Ishikawa (cell line): ENCODE data around the gene PUDP.

ENCODE experiments used
- CEBPB ChIP-seq: IDR thresholded peaks from 2 replicates; pipeline ENCODE4 v1.6.1; 2012
- CREB1 ChIP-seq: IDR thresholded peaks from 2 replicates; pipeline ENCODE4 v1.6.1; 2012; ENCODE audit warnings: low read depth
- EGR1 ChIP-seq: IDR thresholded peaks from 2 replicates; pipeline ENCODE4 v1.6.1; 2012
- EP300 ChIP-seq: IDR thresholded peaks from 2 replicates; pipeline ENCODE4 v1.6.1; 2012; ENCODE audit warnings: borderline replicate concordance
- FOXM1 ChIP-seq: IDR thresholded peaks from 2 replicates; pipeline ENCODE4 v1.6.1; 2012; ENCODE audit warnings: low read depth, borderline replicate concordance
- NFIC ChIP-seq: IDR thresholded peaks from 2 replicates; pipeline ENCODE4 v1.6.1; 2012
- RAD21 ChIP-seq: IDR thresholded peaks from 2 replicates; pipeline ENCODE4 v1.6.1; 2012; ENCODE audit warnings: low read depth
- TAF1 ChIP-seq: IDR thresholded peaks from 2 replicates; pipeline ENCODE4 v1.6.1; 2012; ENCODE audit warnings: low read depth, mild to moderate bottlenecking
- TCF12 ChIP-seq: IDR thresholded peaks from 2 replicates; pipeline ENCODE4 v1.6.1; 2012; ENCODE audit warnings: low read depth
- TEAD4 ChIP-seq: IDR thresholded peaks from 2 replicates; pipeline ENCODE4 v1.6.1; 2012
- YY1 ChIP-seq: IDR thresholded peaks from 2 replicates; pipeline ENCODE4 v1.6.1; 2012; ENCODE audit warnings: low read depth
- ZBTB7A ChIP-seq: IDR thresholded peaks from 2 replicates; pipeline ENCODE4 v1.6.1; 2012; ENCODE audit warnings: low read depth
- TF ChIP-seq, protein P1 (sequence below): IDR thresholded peaks from 2 replicates; pipeline ENCODE4 v1.6.1; 2012
- TF ChIP-seq, protein P2 (sequence below): IDR thresholded peaks from 2 replicates; pipeline ENCODE4 v1.6.1; 2012
- TF ChIP-seq, protein P3 (sequence below): IDR thresholded peaks from 2 replicates; pipeline ENCODE4 v1.6.1; 2012; ENCODE audit warnings: low read depth, mild to moderate bottlenecking

Gene PUDP

DNA sequence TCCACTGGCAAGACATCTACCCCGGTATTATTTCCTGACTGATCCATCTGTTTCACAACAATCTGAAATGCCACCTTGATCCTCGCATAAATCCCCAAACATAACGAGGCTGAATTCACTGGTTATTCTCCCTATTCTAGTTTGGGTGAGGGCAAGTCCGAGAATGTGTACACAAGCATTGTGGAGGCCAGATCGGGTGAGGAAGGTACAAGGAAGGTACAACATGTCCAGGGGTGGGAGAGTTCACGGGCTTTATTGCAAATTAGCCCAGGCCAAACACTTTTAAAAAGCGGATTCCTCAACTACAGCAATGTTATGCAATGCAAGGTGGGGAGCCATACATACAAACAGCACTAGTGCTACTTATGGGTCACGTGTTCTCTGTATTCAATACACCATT, 82.5 kb downstream of the PUDP start:
- TF ChIP-seq TEAD4 (no peak), ZBTB7A (no peak), TCF12 (no peak), TAF1 (no peak), CREB1 (no peak)
- TF ChIP-seq, protein P1, sequence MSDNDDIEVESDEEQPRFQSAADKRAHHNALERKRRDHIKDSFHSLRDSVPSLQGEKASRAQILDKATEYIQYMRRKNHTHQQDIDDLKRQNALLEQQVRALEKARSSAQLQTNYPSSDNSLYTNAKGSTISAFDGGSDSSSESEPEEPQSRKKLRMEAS, result no peak
- TF ChIP-seq, protein P2, sequence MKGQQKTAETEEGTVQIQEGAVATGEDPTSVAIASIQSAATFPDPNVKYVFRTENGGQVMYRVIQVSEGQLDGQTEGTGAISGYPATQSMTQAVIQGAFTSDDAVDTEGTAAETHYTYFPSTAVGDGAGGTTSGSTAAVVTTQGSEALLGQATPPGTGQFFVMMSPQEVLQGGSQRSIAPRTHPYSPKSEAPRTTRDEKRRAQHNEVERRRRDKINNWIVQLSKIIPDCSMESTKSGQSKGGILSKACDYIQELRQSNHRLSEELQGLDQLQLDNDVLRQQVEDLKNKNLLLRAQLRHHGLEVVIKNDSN, result no peak

DNA sequence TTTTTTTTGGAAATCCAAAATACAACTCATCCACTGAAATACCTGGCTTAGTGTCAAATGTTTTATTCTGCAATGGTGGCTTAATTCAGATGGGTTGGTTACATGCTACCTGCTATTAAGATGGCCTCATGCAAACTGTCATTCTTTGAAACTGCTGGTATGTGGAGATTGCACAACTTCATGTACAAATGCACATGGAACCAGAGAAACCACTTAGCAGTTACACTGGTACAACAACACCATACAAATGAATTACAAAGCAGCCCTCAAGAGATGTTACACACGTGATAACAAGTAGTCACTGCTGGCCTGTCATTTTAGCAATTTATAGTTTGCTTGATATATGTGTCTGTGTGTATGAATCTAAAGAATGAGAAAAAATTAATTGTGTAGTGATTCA, 85.0 kb downstream of the PUDP start:
- TF ChIP-seq, protein P3, sequence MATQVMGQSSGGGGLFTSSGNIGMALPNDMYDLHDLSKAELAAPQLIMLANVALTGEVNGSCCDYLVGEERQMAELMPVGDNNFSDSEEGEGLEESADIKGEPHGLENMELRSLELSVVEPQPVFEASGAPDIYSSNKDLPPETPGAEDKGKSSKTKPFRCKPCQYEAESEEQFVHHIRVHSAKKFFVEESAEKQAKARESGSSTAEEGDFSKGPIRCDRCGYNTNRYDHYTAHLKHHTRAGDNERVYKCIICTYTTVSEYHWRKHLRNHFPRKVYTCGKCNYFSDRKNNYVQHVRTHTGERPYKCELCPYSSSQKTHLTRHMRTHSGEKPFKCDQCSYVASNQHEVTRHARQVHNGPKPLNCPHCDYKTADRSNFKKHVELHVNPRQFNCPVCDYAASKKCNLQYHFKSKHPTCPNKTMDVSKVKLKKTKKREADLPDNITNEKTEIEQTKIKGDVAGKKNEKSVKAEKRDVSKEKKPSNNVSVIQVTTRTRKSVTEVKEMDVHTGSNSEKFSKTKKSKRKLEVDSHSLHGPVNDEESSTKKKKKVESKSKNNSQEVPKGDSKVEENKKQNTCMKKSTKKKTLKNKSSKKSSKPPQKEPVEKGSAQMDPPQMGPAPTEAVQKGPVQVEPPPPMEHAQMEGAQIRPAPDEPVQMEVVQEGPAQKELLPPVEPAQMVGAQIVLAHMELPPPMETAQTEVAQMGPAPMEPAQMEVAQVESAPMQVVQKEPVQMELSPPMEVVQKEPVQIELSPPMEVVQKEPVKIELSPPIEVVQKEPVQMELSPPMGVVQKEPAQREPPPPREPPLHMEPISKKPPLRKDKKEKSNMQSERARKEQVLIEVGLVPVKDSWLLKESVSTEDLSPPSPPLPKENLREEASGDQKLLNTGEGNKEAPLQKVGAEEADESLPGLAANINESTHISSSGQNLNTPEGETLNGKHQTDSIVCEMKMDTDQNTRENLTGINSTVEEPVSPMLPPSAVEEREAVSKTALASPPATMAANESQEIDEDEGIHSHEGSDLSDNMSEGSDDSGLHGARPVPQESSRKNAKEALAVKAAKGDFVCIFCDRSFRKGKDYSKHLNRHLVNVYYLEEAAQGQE, result no peak
- TF ChIP-seq NFIC (no peak), ZBTB7A (no peak), TCF12 (no peak), CEBPB (no peak), YY1 (no peak), EP300 (no peak), CREB1 (no peak), TAF1 (no peak), RAD21 (no peak), FOXM1 (no peak), TEAD4 (no peak), EGR1 (no peak)
- TF ChIP-seq, protein P2, result no peak
- TF ChIP-seq, protein P1, result no peak

DNA sequence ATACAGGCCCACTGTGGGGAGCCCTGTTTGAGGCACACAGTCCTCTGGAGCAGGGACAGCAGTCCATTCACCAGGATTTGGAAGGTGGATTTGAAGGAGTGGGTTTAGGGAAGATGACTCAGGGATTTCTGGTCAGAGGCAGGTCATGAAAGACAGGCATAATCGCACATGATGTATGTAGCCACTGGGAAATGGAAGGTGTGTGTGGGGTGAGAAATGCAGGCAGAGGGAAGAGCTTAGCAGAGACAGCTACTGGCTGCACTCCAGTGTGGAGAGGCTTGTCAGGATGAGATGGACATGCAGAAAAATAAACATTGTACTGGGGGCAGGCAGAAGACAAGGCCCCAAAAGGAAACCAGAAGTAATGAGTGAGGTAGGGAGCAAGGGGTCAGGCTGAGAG, 85.7 kb downstream of the PUDP start:
- TF ChIP-seq, protein P2, result no peak
- no peak for TF ChIP-seq CREB1
- TF ChIP-seq EGR1, result no peak
- no peak for TF ChIP-seq FOXM1
- TF ChIP-seq, protein P1, result no peak
- TF ChIP-seq EP300, result no peak
- no peak for TF ChIP-seq TAF1
- no peak for TF ChIP-seq RAD21
- no peak for TF ChIP-seq ZBTB7A
- TF ChIP-seq, protein P3, result no peak

DNA sequence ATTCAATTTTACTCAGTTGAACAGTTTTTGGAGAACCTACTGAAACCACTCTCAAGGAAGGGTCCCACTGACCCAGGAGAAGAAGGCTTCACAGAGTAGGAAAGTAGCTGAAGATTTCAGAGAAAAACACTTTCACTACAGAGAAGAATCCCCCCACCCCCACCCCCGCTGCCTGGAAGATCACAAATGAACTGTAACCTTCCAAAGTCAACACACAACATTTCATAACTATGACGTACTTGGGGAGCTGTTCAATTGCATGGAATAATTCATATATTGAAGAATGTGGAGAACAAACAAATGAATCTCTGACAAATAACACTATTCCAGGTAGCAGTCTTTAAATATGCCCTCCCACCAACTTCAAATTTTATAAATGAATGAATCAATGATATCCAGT, 86.5 kb downstream of the PUDP start:
- no peak for TF ChIP-seq TEAD4
- no peak for TF ChIP-seq EP300
- TF ChIP-seq FOXM1, result no peak
- TF ChIP-seq CREB1, result no peak
- TF ChIP-seq CEBPB, result no peak
- TF ChIP-seq, protein P3, result no peak
- no peak for TF ChIP-seq TCF12
- TF ChIP-seq ZBTB7A, result no peak
- TF ChIP-seq, protein P2, result no peak
- no peak for TF ChIP-seq YY1
- TF ChIP-seq NFIC, result no peak
- TF ChIP-seq TAF1, result no peak
